ENCODE results near the gene PLCB4. TPM values are rescaled to one million over a fixed set of nuclear protein-coding genes. Genes with fewer than 3 reads are reported as not detected.

The PLCB4 gene
- total and polyA plus RNA-seq, 2 experiments from 2014 or later, result 31.6 to 39.2 TPM

DNA sequence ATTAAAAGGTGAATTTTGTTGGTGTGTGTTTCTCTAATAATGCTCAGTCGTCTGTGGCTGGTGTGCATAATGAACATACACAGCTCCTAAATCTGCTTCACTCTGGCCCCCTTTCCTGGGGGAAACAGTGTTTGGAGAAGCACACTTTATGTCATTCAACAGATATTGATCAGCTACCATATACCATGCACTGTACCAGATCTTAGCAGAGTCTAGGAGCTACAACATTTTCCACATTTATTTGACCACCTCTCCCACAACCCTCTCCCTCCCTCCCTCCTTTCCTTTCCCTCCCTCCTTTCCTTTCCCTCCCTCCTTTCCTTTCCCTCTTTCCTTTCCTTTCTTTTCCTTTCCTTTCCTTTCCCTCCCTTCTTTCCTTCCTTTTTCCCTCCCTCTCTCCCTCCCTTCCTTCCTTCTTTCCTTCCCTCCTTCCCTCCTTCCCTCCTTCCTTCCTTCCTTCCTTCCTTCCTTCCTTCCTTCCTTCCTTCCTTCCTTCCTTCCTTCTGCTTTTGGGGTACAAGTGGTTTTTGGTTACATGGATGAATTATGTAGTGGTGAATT is 85.7 kb downstream of the PLCB4 start:
- Histone ChIP-seq H3K27ac (no peak overlapping the region), H3K9me3 (ENCODE audit: low read depth) (no peaks in the 10 kb centered on the region), H3K4me3 (no peak overlapping the region), H3K36me3 (no peaks in the 10 kb centered on the region), H3K27me3 (no peaks in the 10 kb centered on the region), H3K4me1 (ENCODE audit: low read depth) (no peaks in the 10 kb centered on the region)
- no peak for DNase-seq (ENCODE audit: low read depth in 1 of 2, low spot score in 1 of 2)
- TF ChIP-seq, protein P1, sequence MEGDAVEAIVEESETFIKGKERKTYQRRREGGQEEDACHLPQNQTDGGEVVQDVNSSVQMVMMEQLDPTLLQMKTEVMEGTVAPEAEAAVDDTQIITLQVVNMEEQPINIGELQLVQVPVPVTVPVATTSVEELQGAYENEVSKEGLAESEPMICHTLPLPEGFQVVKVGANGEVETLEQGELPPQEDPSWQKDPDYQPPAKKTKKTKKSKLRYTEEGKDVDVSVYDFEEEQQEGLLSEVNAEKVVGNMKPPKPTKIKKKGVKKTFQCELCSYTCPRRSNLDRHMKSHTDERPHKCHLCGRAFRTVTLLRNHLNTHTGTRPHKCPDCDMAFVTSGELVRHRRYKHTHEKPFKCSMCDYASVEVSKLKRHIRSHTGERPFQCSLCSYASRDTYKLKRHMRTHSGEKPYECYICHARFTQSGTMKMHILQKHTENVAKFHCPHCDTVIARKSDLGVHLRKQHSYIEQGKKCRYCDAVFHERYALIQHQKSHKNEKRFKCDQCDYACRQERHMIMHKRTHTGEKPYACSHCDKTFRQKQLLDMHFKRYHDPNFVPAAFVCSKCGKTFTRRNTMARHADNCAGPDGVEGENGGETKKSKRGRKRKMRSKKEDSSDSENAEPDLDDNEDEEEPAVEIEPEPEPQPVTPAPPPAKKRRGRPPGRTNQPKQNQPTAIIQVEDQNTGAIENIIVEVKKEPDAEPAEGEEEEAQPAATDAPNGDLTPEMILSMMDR (IDR thresholded peaks at IDR 0.05; ENCODE audit: low read depth, low read length), result no peak

GRCh38 chr20:9156529-9157280 is 87.8 kb downstream of the PLCB4 start:
- DNase-seq (ENCODE audit: low read depth in 1 of 2, low spot score in 1 of 2), result no peak

DNA sequence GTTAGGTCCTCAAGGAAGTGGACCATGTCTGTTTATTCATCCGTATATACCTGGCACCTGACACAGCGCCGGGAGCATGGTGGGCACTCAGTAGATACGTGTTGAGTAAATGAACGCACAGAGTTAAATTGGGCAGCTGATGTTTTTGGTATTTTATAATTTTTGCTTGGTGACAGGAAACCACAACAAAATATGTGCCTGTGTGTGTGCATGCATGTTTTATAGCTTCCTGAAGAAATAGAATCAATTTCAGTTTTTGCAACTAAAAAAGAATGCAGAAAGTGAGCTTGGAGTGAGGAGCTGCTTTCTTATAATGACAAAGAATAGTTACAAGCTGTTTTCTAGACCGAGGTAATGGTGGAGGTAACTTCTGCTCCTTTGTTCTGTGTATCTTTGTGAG is 91.4 kb downstream of the PLCB4 start:
- no peak overlapping the region for H3K4me3 ChIP-seq
- H3K36me3 ChIP-seq, result no peaks in the 10 kb centered on the region
- H3K27ac ChIP-seq, result peak overlapping the region; percentile 84
- no peaks in the 10 kb centered on the region for H3K27me3 ChIP-seq
- DNase-seq (ENCODE audit: low read depth in 1 of 2, low spot score in 1 of 2), result no peak
- peaks cover 17% of the 10 kb centered on the region for H3K4me1 ChIP-seq (ENCODE audit: low read depth)
- TF ChIP-seq, protein P1 (IDR thresholded peaks at IDR 0.05; ENCODE audit: low read depth, low read length), result no peak
- H3K9me3 ChIP-seq (ENCODE audit: low read depth), result no peaks in the 10 kb centered on the region

More at GRCh38 chr20:9156529-9157280, 87.8 kb downstream of the PLCB4 start:
- TF ChIP-seq, protein P1 (IDR thresholded peaks at IDR 0.05; ENCODE audit: low read depth, low read length), result no peak
- Histone ChIP-seq H3K9me3 (ENCODE audit: low read depth) (no peaks in the 10 kb centered on the region), H3K4me3 (no peak overlapping the region), H3K27me3 (no peaks in the 10 kb centered on the region), H3K36me3 (no peaks in the 10 kb centered on the region), H3K27ac (no peak overlapping the region), H3K4me1 (ENCODE audit: low read depth) (peaks cover 17% of the 10 kb centered on the region)

DNA sequence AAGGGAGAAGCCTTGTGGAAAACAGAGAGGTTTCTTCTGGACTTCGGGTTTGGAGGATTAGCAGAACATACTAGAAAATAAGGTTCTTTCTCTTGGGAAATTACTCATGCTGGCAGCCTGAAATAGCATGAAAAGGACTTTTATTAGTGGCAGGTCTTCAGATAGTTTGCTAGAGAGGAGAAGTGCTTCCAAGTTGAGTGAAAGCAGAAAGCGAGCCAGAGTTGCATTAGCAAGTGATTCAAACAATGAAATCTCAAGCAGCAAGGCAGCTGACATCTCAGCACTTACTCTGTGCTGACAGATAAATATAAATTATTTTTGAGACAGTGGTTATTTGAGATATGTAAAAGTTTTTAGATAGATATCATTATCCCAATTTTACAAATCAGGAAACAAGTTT is 91.9 kb downstream of the PLCB4 start:
- H3K27me3 ChIP-seq, result no peaks in the 10 kb centered on the region
- no peaks in the 10 kb centered on the region for H3K9me3 ChIP-seq (ENCODE audit: low read depth)
- TF ChIP-seq, protein P1 (IDR thresholded peaks at IDR 0.05; ENCODE audit: low read depth, low read length), result no peak
- peak overlapping the region; percentile 84 for H3K27ac ChIP-seq
- H3K4me1 ChIP-seq (ENCODE audit: low read depth), result peaks cover 17% of the 10 kb centered on the region
- no peaks in the 10 kb centered on the region for H3K36me3 ChIP-seq
- H3K4me3 ChIP-seq, result no peak overlapping the region
- peak in 1 of 2 donors; percentile 50 for DNase-seq (ENCODE audit: low read depth in 1 of 2, low spot score in 1 of 2)

DNA sequence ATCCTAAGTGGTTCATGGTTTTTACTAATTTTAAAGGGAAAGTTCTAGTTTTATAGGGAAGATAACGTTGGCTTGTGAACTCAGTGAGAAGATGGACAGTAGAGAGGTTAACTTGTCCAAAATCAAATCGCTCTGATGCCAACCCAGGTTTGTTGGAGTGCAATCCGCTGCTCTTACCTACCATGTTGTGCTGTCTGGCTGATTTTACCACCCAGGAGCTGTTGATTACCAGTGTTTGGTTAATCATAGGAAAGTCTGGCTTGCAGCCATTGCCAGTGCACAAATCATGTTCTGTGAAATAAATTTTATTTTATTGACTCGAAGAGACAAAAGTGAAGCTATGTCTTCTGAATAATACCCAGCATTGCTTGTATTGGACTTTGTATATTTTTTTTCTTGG is 92.4 kb downstream of the PLCB4 start:
- no peak for DNase-seq (ENCODE audit: low read depth in 1 of 2, low spot score in 1 of 2)
- peaks cover 17% of the 10 kb centered on the region for H3K4me1 ChIP-seq (ENCODE audit: low read depth)
- no peaks in the 10 kb centered on the region for H3K27me3 ChIP-seq
- no peaks in the 10 kb centered on the region for H3K9me3 ChIP-seq (ENCODE audit: low read depth)
- TF ChIP-seq, protein P1 (IDR thresholded peaks at IDR 0.05; ENCODE audit: low read depth, low read length), result no peak
- no peak overlapping the region for H3K4me3 ChIP-seq
- no peak overlapping the region for H3K27ac ChIP-seq
- no peaks in the 10 kb centered on the region for H3K36me3 ChIP-seq

All from cardiac muscle cell (in vitro differentiated cells and primary cell).